ENCODE results near the gene FAM217A. TPM values are rescaled to one million over a fixed set of nuclear protein-coding genes. Genes with fewer than 3 reads are reported as not detected.
"Not testable (repeated sequence)": the region's sequence is repeated elsewhere in the genome, so short reads cannot be mapped to it uniquely, and the experiment has no call there.

FAM217A gene
- not detected in 2 replicates for total RNA-seq

- no peak for DNase-seq (ENCODE audit: low read depth in 2 of 2)
Measured at GRCh38 chr6:4078691-4079471, at the start of gene FAM217A. FAM217A (minus strand) TSS chr6:4079137; CDS start chr6:4077414, 1,723 bp downstream.

- DNase-seq (ENCODE audit: low read depth in 2 of 2): no peak
Measured at GRCh38 chr6:4128072-4128471, 49.1 kb upstream of the FAM217A start.

- peak; percentile 28 to 78 for DNase-seq (ENCODE audit: low read depth in 2 of 2)
Measured at GRCh38 chr6:4125933-4126864, 47.3 kb upstream of the FAM217A start.

- DNase-seq (ENCODE audit: low read depth in 2 of 2): no peak
Measured at GRCh38 chr6:4125500-4125899, 46.6 kb upstream of the FAM217A start.

GRCh38 chr6:4124351-4124750 lies 45.4 kb upstream of the FAM217A start:
- DNase-seq (ENCODE audit: low read depth in 2 of 2): no peak

- DNase-seq (ENCODE audit: low read depth in 2 of 2): no peak
Measured at GRCh38 chr6:4115741-4116140, 36.8 kb upstream of the FAM217A start.

- DNase-seq (ENCODE audit: low read depth in 2 of 2): no peak
Measured at GRCh38 chr6:4114123-4114522, 35.2 kb upstream of the FAM217A start.

GRCh38 chr6:4113649-4114048 lies 34.7 kb upstream of the FAM217A start:
- DNase-seq (ENCODE audit: low read depth in 2 of 2): no peak

GRCh38 chr6:4112366-4112765 lies 33.4 kb upstream of the FAM217A start:
- DNase-seq (ENCODE audit: low read depth in 2 of 2): no peak

GRCh38 chr6:4109363-4109815 lies 30.5 kb upstream of the FAM217A start:
- peak in 1 of 2 donors; percentile 55 for DNase-seq (ENCODE audit: low read depth in 2 of 2)

GRCh38 chr6:4108561-4109093 lies 29.7 kb upstream of the FAM217A start:
- DNase-seq (ENCODE audit: low read depth in 2 of 2): no peak

GRCh38 chr6:4107873-4108272 lies 28.9 kb upstream of the FAM217A start:
- no peak for DNase-seq (ENCODE audit: low read depth in 2 of 2)

GRCh38 chr6:4105980-4106536 lies 27.1 kb upstream of the FAM217A start:
- DNase-seq (ENCODE audit: low read depth in 2 of 2): no peak

GRCh38 chr6:4103929-4104328 lies 25.0 kb upstream of the FAM217A start:
- no peak for DNase-seq (ENCODE audit: low read depth in 2 of 2)

- DNase-seq (ENCODE audit: low read depth in 2 of 2): no peak
Measured at GRCh38 chr6:4102687-4103244, 23.8 kb upstream of the FAM217A start.

GRCh38 chr6:4101298-4101697 lies 22.4 kb upstream of the FAM217A start:
- DNase-seq (ENCODE audit: low read depth in 2 of 2): no peak

GRCh38 chr6:4100655-4101054 lies 21.7 kb upstream of the FAM217A start:
- DNase-seq (ENCODE audit: low read depth in 2 of 2): no peak

GRCh38 chr6:4093288-4093687 lies 14.4 kb upstream of the FAM217A start:
- DNase-seq (ENCODE audit: low read depth in 2 of 2): no peak

GRCh38 chr6:4091941-4092340 lies 13.0 kb upstream of the FAM217A start:
- DNase-seq (ENCODE audit: low read depth in 2 of 2): no peak

GRCh38 chr6:4090043-4090442 lies 11.1 kb upstream of the FAM217A start:
- not testable (repeated sequence) for DNase-seq (ENCODE audit: low read depth in 2 of 2)

- no peak for DNase-seq (ENCODE audit: low read depth in 2 of 2)
Measured at GRCh38 chr6:4088704-4089103, 9.8 kb upstream of the FAM217A start.

GRCh38 chr6:4085332-4085700 lies 6.4 kb upstream of the FAM217A start:
- no peak for DNase-seq (ENCODE audit: low read depth in 2 of 2)
